PFSK-1 (cell line): ENCODE results near the gene ST3GAL2.

Experiments
- FOXP2 ChIP-seq: optimal IDR thresholded peaks from 2 replicates; pipeline ENCODE3; 2011; ENCODE audit warnings: borderline replicate concordance, control low read depth, inconsistent platforms; ENCODE audit not compliant: insufficient read depth; ENCODE audit errors: extremely low read length, extremely low read depth
- POLR2AphosphoS5 ChIP-seq: IDR thresholded peaks from 2 replicates; pipeline ENCODE4 v1.6.1; 2012; ENCODE audit warnings: low read depth, mild to moderate bottlenecking, control low read depth, low read length, moderate library complexity
- SIN3A ChIP-seq: IDR thresholded peaks from 2 replicates; pipeline ENCODE4 v1.6.1; 2012; ENCODE audit warnings: mild to moderate bottlenecking, low read length, moderate library complexity, borderline replicate concordance; ENCODE audit not compliant: insufficient read depth
- TAF1 ChIP-seq: IDR thresholded peaks from 2 replicates; pipeline ENCODE4 v1.6.1; 2012; ENCODE audit warnings: low read length, control low read depth, borderline replicate concordance; ENCODE audit not compliant: insufficient read depth
- TF ChIP-seq, protein P1 (sequence below), 2 experiments: IDR thresholded peaks; 2 replicates each; pipeline versions ENCODE4 v1.6.1 to v1.8.0; 2011 to 2012; ENCODE audit warnings: low read depth in 2 of 2, low read length in 2 of 2, control low read depth in 1 of 2, inconsistent platforms in 1 of 2, mild to moderate bottlenecking in 1 of 2, moderate library complexity in 1 of 2; ENCODE audit not compliant: insufficient read depth in 1 of 2

GRCh38 chr16:70383421-70383960 lies 55.4 kb downstream of the ST3GAL2 start:
- no peak for TF ChIP-seq FOXP2
- no peak for TF ChIP-seq SIN3A
- no peak for TF ChIP-seq TAF1
- no peak for TF ChIP-seq POLR2AphosphoS5
- TF ChIP-seq, protein P1, sequence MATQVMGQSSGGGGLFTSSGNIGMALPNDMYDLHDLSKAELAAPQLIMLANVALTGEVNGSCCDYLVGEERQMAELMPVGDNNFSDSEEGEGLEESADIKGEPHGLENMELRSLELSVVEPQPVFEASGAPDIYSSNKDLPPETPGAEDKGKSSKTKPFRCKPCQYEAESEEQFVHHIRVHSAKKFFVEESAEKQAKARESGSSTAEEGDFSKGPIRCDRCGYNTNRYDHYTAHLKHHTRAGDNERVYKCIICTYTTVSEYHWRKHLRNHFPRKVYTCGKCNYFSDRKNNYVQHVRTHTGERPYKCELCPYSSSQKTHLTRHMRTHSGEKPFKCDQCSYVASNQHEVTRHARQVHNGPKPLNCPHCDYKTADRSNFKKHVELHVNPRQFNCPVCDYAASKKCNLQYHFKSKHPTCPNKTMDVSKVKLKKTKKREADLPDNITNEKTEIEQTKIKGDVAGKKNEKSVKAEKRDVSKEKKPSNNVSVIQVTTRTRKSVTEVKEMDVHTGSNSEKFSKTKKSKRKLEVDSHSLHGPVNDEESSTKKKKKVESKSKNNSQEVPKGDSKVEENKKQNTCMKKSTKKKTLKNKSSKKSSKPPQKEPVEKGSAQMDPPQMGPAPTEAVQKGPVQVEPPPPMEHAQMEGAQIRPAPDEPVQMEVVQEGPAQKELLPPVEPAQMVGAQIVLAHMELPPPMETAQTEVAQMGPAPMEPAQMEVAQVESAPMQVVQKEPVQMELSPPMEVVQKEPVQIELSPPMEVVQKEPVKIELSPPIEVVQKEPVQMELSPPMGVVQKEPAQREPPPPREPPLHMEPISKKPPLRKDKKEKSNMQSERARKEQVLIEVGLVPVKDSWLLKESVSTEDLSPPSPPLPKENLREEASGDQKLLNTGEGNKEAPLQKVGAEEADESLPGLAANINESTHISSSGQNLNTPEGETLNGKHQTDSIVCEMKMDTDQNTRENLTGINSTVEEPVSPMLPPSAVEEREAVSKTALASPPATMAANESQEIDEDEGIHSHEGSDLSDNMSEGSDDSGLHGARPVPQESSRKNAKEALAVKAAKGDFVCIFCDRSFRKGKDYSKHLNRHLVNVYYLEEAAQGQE (IDR thresholded peaks at IDR 0.05; ENCODE audit: insufficient read depth in 1 of 2, low read depth in 2 of 2, low read length in 2 of 2): no peak
